22Rv1 (cell line): ENCODE data around the gene BZW2.

Experiments used
- CTCF ChIP-seq: fragments of 450-650 bp; IDR thresholded peaks from 2 replicates; pipeline ENCODE4 v1.5.1; 2017; ENCODE audit warnings: mild to moderate bottlenecking
- ZFX ChIP-seq: fragments of 450-650 bp; IDR thresholded peaks from 2 replicates; pipeline ENCODE4 v1.6.1; 2017; ENCODE audit warnings: antibody characterized with exemption, borderline replicate concordance

DNA sequence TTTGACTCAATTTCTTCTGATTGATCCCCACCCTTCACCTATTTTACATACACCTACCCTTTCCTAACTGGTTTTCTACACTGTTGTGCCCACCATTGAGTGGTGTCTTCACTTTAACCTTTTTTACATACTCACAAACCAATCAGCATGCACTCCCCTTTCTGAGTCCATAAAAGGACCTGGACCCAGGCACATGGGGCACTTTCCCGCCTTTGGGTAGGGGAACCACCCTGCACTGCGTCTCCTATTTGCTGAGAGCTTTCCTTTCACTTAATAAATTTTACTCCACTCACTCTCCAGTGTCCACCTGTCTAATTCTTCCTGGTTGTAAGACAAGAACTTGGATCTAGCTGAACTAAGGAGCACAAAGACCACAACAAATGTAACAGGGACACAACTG lies 34.3 kb upstream of the BZW2 start:
- no peak for TF ChIP-seq CTCF
- no peak for TF ChIP-seq ZFX
